NCI-H187 treated with DMSO at 0.1 percent for 48 hours (cell line): ENCODE data around the gene NKX2-1.
"Not testable (repeated sequence)": the region's sequence is repeated elsewhere in the genome, so short reads cannot be mapped to it uniquely, and the experiment has no call there.

Experiments
- DNase-seq: peaks from one replicate; lab custom pipeline; 2025; lab: John Stamatoyannopoulos, UW

Gene NKX2-1

DNA sequence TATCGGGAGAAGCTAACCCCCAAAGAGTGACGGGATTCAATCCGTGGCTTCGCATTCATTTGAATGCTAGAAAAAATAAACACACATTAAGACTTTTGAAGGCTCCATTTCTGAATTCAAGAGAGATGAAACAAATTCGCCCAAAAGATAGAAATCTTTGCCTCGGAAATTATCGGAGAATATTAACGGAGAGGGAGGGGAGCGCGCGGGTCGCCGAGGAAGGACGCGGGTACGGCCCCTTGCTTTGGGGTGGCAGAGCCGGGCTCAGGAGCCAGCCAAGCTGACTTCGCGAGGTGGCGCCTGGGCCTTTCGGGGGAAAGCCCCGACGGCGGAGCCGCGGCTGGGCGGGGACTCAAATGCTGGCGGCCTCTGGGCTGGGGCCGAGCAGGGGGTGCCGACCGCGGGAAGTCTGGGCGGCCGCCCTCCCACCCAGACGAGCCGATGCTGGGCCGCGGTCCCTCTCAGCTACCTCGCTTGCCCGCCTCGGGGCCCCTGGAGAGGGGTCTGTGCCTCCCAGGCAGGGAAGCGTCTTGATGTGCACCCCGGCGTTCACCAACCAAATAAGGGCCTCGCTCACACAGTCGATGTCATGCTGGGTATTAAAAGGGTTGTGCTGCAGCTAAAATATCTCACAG, 14.7 kb downstream of the NKX2-1 start:
- DNase-seq, result no peak

DNA sequence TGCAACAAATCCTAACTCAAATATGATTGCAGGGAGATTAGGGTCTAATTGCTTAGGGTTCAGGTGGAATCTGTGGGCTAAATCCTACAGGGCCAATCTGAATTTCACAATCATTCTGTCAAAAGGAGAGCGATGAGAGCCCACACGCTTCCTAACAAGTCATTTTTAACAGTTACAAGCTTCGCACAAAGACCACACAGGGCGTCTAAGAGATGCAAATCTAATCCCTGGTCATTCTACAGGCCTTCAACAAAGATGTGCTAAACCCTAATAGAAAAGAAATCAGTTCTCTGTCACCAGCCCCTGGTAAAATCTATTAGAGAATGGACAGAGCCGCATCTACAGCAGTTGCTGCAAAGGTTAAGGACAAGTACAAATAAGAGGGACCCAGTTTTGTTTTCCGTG, 15.3 kb downstream of the NKX2-1 start:
- DNase-seq, result no peak

DNA sequence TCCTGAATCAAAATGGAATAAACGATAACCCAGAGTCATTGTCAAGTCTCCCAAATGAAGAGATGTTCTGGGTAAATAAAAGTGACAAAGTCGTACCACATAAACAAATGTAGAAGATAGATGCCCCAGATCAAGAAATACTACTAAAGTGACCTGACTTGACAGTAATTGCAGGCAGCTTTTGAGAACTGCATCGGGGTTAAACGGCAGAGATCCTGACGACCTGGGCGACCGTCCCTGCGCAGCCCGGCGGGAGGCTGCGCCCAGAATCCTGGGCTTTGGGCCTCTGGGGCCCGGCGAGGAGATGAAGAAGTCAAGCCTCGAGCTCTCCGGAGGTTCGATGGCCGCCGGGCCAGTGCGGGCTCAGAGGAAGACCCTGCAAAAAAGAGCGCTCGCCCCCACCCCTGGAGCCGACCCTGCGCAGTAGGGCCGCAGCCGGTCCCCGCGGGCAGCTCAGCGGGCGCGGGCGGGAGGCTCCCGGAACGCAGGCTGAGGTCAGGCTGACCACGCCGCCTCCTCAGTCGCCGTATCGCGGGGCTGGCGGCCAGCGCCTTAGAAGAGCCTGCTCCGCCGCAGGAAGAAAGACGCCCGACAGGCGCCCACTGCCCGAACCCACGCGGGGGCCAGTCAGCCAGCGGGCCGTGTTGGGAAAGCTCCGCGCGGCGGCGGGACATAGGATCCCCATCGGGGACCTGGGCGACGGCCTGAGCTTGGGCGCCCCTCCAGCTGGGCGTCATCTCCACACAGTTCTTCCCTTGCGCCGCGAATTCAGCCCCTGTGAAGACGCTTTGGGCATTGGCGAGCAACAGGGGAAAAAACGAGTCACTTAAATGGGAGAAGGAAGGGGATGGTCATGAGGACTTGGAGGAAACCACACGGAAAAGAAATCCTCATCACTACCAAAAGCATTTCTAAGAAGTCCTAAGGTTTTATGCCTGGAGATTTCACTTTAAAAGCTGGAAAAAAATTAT, 16.0 kb downstream of the NKX2-1 start:
- DNase-seq, result no peak

DNA sequence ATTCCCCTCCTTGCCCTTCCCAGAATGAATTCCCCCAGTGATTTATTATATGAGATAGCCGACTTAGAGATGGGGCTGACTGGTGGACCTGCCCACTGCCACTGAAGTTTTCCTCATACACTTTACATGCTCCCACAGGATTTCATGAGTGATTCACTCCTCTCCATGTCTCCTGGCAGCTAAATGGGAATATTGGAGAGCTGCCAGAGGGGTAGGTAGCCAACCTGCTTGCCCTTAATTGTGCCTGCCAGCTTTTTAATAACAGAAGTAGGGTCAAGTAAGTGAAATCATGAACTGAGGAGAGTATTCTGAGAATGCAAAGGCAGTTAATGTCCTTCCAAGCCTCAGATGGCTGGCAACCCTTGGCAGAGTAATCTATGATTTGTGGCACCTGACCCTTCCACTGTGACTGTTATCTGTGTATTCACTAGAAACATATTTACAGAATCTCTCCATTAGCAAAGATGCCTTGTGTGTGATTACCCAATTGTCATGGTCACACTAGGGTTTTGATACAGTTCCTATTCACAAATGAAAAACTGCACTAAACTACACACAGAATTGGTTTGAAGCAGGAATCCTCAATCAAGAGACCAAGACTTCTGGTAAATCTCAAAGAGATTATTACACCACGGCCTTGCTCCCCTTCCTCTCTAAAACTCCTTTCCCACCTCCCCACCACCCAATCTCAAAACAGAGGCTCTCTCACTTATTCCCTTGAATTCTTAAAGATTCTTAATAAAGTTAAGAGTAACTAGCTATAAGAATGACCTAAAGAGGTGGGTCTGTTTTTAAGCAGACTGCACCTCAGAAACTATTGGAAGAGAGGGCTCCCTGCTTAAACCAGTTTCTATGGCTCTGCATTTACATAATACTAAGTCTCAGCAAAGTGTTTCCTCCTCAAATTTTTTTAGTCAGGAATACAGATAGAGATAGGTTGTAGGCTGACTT, 17.2 kb downstream of the NKX2-1 start:
- DNase-seq, result peak; percentile 100

DNA sequence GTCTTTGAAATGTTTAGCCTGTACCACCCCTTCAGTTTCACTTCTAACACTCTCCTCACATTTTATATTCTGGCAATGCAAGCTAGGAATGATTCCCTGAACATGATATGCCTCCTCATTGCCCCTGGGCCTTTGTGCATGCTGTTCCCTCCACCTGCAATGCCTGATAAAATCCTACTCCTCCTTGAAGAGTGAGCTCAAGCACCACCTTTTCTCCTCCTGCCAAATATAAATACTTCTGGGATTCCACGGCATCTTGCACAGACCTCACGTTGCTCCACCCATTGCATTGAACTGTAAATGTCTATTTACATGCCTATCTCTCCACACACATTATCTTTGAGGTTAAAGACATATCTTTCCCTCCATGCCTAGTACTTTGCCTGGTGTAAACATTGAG, 21.1 kb downstream of the NKX2-1 start:
- DNase-seq, result no peak

DNA sequence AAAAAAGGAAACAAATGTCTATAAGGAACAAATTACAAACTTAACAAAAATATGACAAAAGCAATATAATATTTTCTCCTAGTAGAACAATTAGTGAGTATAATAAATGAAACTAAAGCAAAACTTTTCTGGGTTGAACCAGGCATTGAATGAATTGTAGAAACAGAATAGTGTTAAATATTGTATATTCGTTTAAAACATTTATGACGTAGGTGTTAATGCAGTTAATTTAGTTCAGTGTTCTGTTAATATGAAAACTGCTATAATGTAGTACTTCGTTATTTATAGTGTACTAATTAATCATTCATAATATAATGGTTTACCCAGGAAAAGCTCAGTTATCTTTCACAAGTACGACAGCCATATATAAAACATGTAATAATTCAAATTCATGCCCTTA, 23.7 kb downstream of the NKX2-1 start:
- DNase-seq, result no peak

DNA sequence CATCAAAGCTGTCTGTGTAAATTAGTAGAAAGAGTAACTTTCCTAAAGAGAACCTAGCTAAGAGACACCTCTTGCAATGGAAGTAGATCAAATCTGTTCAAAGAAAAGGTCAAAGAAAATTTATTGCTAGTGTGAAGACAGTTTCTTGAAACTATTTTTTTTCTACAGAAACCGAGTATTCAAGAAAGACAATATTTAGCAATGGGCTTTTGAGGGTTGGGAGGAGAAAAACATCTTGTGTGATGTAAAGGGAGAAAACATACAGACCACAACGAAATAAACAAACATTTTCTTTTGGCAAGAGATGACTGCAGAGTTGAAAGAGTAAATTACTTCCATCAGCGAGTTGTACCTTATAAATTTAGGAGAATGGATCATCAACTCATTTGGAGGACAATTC, 24.4 kb downstream of the NKX2-1 start:
- DNase-seq, result no peak

DNA sequence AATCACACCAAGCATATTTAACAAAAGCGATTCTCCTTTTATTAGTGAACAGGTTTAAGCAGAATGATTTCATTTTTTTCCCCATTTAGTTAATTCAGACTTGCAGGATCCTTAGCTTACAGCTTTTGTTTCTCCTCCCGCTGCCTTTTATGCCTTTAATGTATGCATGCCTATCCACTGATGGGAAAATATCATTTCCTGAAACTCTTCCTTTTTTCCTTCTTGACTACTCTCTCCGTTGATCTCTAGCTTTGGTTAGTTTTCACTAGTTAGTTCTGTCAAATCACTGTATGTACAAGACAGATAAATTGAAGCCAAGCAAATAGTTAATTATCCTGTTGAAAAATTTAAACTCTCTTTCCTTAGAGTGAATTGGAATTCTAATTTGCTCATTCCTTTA, 26.3 kb downstream of the NKX2-1 start:
- no peak for DNase-seq

DNA sequence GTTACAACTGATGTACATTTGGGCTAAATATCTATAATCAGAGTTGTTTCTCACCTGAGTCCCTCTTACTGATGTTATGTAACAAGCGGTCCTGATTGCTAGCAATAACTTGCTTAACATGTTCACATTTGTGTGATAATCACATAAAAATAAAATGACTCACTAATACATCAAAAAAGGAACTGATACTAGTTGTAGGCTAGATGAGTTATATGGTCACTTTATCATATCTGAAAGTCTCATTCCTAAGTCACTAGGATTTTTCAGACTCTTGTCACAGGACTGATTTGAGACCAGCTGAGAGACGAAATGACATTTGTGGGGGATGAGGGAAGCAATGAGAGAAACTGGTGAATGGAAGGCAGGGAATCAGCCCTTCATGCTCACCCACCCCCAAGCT, 34.3 kb downstream of the NKX2-1 start:
- DNase-seq, result no peak

DNA sequence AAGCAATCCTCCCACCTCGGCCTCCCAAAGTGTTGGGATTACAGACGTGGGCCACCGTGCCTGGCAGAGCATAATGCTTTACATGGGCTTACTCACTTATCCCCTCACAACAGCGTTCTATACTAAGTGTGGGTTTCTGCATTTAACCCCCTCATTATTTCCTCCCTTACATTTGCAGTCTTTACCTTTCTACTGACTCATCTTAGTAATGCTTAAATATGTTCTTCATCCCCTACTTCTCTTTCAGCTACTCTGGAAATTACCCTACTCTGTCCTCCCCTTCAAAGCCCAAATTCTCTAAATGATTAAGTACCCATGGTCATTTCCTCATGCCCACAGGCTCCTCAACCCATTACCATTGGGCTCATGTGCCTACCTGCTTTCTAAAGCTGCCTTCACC, 40.7 kb downstream of the NKX2-1 start:
- no peak for DNase-seq

DNA sequence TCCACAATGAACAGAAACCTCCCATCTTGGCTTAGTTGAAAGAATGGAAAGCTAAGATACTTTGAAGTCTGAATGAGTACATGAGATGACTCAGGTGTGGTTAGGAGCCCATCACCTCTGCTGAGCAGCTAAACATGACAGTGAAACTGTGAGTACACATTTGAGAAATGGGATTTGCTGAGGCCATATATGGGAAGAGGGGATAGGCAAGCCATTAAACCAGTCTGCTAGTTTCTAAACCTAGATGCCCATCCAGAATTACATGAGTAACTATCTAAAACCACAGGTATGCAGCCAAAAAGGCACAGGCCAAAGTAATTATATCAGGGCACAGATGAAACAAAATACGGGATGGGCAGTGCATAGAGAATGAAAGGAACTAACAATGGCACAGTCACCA, 41.2 kb downstream of the NKX2-1 start:
- no peak for DNase-seq

DNA sequence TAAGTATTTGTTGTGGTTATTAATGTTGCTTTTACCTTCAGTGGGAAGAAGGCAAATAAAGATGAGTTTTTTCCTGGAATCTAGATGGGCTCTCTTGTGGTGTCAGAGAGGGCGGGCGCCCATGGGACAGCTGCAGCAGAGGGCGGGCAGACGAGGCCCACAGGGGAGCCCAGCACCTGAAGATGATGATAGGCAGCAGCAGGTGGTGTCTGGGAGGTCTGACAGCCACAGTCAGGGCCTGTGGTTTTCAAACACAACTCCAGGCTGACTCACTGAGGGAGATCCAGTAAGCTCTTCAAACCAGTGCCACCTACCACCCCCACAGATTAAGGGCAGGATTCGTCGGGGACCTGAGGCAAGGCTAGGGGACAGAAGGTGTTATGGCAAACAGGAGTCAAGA, 42.8 kb downstream of the NKX2-1 start:
- no peak for DNase-seq

DNA sequence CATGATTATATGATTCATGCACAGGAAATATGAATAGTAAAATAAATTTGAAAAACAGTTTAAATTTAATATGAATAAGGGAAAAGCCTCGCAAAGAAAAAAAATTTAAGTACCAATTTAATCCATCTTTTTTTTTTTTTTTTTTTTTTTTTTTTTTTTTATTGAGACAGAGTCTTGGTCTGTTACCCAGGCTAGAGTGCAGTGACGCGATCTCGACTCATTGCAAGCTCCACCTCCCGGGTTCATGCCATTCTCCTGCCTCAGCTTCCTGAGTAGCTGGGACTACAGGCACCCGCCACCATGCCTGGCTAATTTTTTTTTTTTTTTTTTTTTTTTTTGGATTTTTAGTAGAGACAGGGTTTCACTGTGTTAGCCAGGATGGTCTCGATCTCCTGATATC, 44.0 kb downstream of the NKX2-1 start:
- DNase-seq, result not testable (repeated sequence)

DNA sequence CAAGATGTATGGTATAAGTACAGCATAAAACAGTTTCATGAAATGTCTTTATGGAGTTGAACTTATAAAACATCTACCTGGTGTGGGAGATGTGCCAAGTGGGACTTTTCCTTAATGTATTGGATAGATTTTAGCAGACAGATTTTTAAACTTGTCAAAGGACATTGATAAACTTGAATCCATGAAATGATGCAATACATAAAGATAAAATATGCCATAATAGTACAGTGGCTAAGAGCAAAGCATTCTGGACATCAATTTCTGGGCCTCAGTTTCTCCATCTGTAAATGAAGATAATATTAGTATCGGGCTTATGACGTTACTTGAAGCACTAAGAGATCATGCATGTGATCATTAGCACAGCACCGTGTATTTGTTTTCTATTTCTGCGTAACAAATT, 45.4 kb downstream of the NKX2-1 start:
- DNase-seq, result no peak

DNA sequence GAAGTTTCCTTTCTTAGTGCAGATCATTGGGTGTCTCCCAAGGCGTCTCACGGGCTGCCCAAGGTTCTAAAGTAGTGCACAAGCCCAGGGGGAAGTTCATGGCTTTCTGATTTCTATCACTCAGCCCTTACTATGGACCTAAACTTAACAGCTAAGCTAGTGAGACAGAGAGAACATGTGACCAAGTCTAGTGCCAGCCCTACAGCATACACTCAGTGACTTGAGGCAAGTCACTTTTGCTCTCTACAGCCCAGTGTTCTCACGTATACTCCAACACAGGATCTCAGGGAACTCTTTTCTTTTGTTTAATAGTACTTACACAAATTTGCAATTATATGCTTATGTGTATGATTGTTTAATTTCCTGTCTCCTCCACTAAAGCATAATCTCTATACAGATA, 48.6 kb downstream of the NKX2-1 start:
- no peak for DNase-seq

DNA sequence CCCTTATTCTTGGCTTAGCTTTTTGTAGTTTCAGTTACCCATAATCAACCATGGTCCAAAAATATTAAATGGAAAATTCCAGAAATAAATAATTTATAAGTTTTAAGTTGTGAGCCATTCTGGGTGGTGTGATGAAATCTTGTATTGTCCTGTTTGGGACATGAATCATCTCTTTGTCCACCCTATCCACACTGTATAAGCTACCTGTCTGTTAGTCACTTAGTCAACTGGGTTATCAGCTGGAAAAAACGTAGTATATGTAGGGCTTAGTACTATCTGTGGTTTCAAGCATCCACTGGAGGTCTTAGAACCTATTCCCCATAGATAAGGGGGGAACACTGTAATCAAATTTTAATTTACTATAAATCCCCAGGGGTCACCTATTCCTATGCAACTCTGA, 52.7 kb downstream of the NKX2-1 start:
- no peak for DNase-seq
